H9 (cell line): ENCODE measurements around the gene PPP1R7. TPM values are rescaled to one million over a fixed set of nuclear protein-coding genes. Genes with fewer than 3 reads are reported as not detected.

Source experiments
- DNase-seq: peaks from one replicate; pipeline ENCODE4 v3.0.0-alpha.2; 2017
- H2AFZ ChIP-seq: one replicate; pipeline ENCODE4 v1.6.1; 2013; ENCODE audit warnings: mild to moderate bottlenecking, low read length, control low read depth, moderate library complexity
- H2AK5ac ChIP-seq: 2 replicates; pipeline ENCODE4 v1.6.1; 2013; ENCODE audit warnings: low read length, control low read depth, mixed read lengths; ENCODE audit not compliant: insufficient read length
- H2BK120ac ChIP-seq: one replicate; pipeline ENCODE4 v1.6.1; 2013; ENCODE audit warnings: low read depth, mild to moderate bottlenecking, low read length, control low read depth, inconsistent platforms; ENCODE audit not compliant: poor library complexity, severe bottlenecking
- H2BK12ac ChIP-seq: 2 replicates; pipeline ENCODE4 v1.6.1; 2013; ENCODE audit warnings: low read length, control low read depth, mixed read lengths, low read depth; ENCODE audit not compliant: insufficient read length
- H2BK15ac ChIP-seq: 2 replicates; pipeline ENCODE4 v1.6.1; 2013; ENCODE audit warnings: low read depth, low read length, control low read depth
- H2BK20ac ChIP-seq: one replicate; pipeline ENCODE4 v1.6.1; 2013; ENCODE audit warnings: low read depth, mild to moderate bottlenecking, low read length, control low read depth, inconsistent platforms; ENCODE audit not compliant: poor library complexity, severe bottlenecking
- H2BK5ac ChIP-seq: 2 replicates; pipeline ENCODE4 v1.6.1; 2013; ENCODE audit warnings: low read length, control low read depth, mixed read lengths; ENCODE audit not compliant: insufficient read length
- H3K14ac ChIP-seq: 2 replicates; pipeline ENCODE4 v1.6.1; 2013; ENCODE audit warnings: low read length, control low read depth; ENCODE audit not compliant: insufficient read depth
- H3K18ac ChIP-seq: 2 replicates; pipeline ENCODE4 v1.6.1; 2013; ENCODE audit warnings: low read depth, mild to moderate bottlenecking, mixed read lengths, low read length, control low read depth; ENCODE audit not compliant: insufficient read length
- H3K23ac ChIP-seq: 2 replicates; pipeline ENCODE4 v1.6.1; 2013; ENCODE audit warnings: low read length, control low read depth, mixed read lengths, low read depth; ENCODE audit not compliant: insufficient read length
- H3K23me2 ChIP-seq: 2 replicates; pipeline ENCODE4 v1.6.1; 2013; ENCODE audit warnings: low read depth, mild to moderate bottlenecking, mixed read lengths, low read length, control low read depth; ENCODE audit not compliant: insufficient read length, poor library complexity, severe bottlenecking
- H3K27ac ChIP-seq: 2 replicates; pipeline ENCODE4 v1.5.1; 2013; ENCODE audit warnings: low read length, control low read depth, mixed read lengths, low read depth; ENCODE audit not compliant: insufficient read length
- H3K27me3 ChIP-seq: 2 replicates; pipeline ENCODE4 v1.6.1; 2013; ENCODE audit warnings: low read length, control low read depth, inconsistent platforms; ENCODE audit not compliant: insufficient read depth
- H3K4ac ChIP-seq: 2 replicates; pipeline ENCODE4 v1.6.1; 2013; ENCODE audit warnings: low read depth, mild to moderate bottlenecking, control low read depth, inconsistent platforms, low read length, moderate library complexity
- H3K4me1 ChIP-seq: 2 replicates; pipeline ENCODE4 v1.6.1; 2013; ENCODE audit warnings: low read length, control low read depth, inconsistent platforms; ENCODE audit not compliant: insufficient read depth
- H3K4me2 ChIP-seq: 2 replicates; pipeline ENCODE4 v1.6.1; 2013; ENCODE audit warnings: low read length, control low read depth, mixed read lengths; ENCODE audit not compliant: insufficient read length, insufficient read depth
- H3K56ac ChIP-seq: 2 replicates; pipeline ENCODE4 v1.6.1; 2013; ENCODE audit warnings: low read depth, mild to moderate bottlenecking, mixed read lengths, low read length, control low read depth; ENCODE audit not compliant: insufficient read length
- H3K79me1 ChIP-seq: 2 replicates; pipeline ENCODE4 v1.6.1; 2013; ENCODE audit warnings: low read depth, mild to moderate bottlenecking, moderate library complexity, low read length, control low read depth, inconsistent platforms; ENCODE audit not compliant: insufficient read depth, poor library complexity, severe bottlenecking
- H3K79me2 ChIP-seq: 2 replicates; pipeline ENCODE4 v1.6.1; 2013; ENCODE audit warnings: low read length, control low read depth, inconsistent platforms; ENCODE audit not compliant: insufficient read depth
- H3K9ac ChIP-seq: 2 replicates; pipeline ENCODE4 v1.6.1; 2013; ENCODE audit warnings: low read length, control low read depth, mixed read lengths; ENCODE audit not compliant: insufficient read length; ENCODE audit errors: extremely low read depth
- H3K9me3 ChIP-seq: one replicate; pipeline ENCODE4 v1.6.1; 2013; ENCODE audit warnings: low read depth, low read length, inconsistent platforms; ENCODE audit not compliant: control insufficient read depth
- H3T11ph ChIP-seq: one replicate; pipeline ENCODE4 v1.6.1; 2013; ENCODE audit warnings: mild to moderate bottlenecking, low read length, control low read depth, inconsistent platforms
- H4K20me1 ChIP-seq: one replicate; pipeline ENCODE4 v1.6.1; 2013; ENCODE audit not compliant: control insufficient read depth, insufficient read length, insufficient read depth
- H4K5ac ChIP-seq: 2 replicates; pipeline ENCODE4 v1.6.1; 2013; ENCODE audit warnings: low read depth, mild to moderate bottlenecking, mixed read lengths, low read length, control low read depth; ENCODE audit not compliant: insufficient read length
- H4K8ac ChIP-seq: replicated peaks from 2 replicates; pipeline ENCODE4 v1.6.1; 2013; ENCODE audit warnings: low read length, control low read depth, mixed read lengths, low read depth; ENCODE audit not compliant: insufficient read length
- H4K91ac ChIP-seq: 2 replicates; pipeline ENCODE4 v1.6.1; 2013; ENCODE audit warnings: low read depth, mild to moderate bottlenecking, moderate library complexity, mixed read lengths, low read length, control low read depth; ENCODE audit not compliant: insufficient read length
- H3K27ac Mint-ChIP-seq, 3 experiments: 2 replicates in 2 of 3; 3 replicates in 1 of 3; pipeline ENCODE4 v1.8.0; 2020 to 2021; ENCODE audit warnings: mixed read lengths in 3 of 3, mild to moderate bottlenecking in 1 of 3, moderate library complexity in 1 of 3
- H3K27me3 Mint-ChIP-seq: 2 replicates; pipeline ENCODE4 v1.8.0; 2021; ENCODE audit warnings: low read depth, mild to moderate bottlenecking, moderate library complexity, mixed read lengths
- H3K36me3 Mint-ChIP-seq, 3 experiments: 2 replicates in 2 of 3; 3 replicates in 1 of 3; pipeline ENCODE4 v1.8.0; 2020 to 2021; ENCODE audit warnings: low read depth in 3 of 3, mixed read lengths in 3 of 3; ENCODE audit not compliant: insufficient read depth in 1 of 3
- H3K4me1 Mint-ChIP-seq, 2 experiments: 2 replicates each; pipeline ENCODE4 v1.8.0; 2020; ENCODE audit warnings: mixed read lengths in 2 of 2
- H3K4me3 Mint-ChIP-seq, 2 experiments: 2 replicates in 1 of 2; 3 replicates in 1 of 2; pipeline ENCODE4 v1.8.0; 2020 to 2021; ENCODE audit warnings: mild to moderate bottlenecking in 2 of 2, mixed read lengths in 2 of 2, moderate library complexity in 1 of 2
- H3K9me3 Mint-ChIP-seq, 2 experiments: 2 replicates in 1 of 2; 3 replicates in 1 of 2; pipeline ENCODE4 v1.8.0; 2020; ENCODE audit warnings: mild to moderate bottlenecking in 2 of 2, mixed read lengths in 2 of 2, moderate library complexity in 1 of 2
- WGBS: extraction: QIAGEN DNeasy Blood & Tissue Kit; methylation state at CpG from one replicate; pipeline ENCODE4 v1.1.7; 2013; ENCODE audit warnings: missing lambda C conversion rate, low lambda C conversion rate, mixed read lengths; ENCODE audit not compliant: insufficient read length; ENCODE audit errors: extremely low coverage; 5-methylcytosine and 5-hydroxymethylcytosine counted together
- total RNA-seq: library from RNA; stranded (reverse); gene quantifications from 2 replicates; pipeline ENCODE4 v1.2.1, GENCODE V29; 2021
- TF ChIP-seq, protein P1 (sequence below): fragments of 200-600 bp; sonication (generic); conservative IDR thresholded peaks from 3 replicates; pipeline ENCODE4 v1.8.0; 2021; ENCODE audit warnings: antibody characterized with exemption, mild to moderate bottlenecking

Gene PPP1R7
- total RNA-seq, 1 experiment from 2014 or later, result 60.2 TPM

DNA sequence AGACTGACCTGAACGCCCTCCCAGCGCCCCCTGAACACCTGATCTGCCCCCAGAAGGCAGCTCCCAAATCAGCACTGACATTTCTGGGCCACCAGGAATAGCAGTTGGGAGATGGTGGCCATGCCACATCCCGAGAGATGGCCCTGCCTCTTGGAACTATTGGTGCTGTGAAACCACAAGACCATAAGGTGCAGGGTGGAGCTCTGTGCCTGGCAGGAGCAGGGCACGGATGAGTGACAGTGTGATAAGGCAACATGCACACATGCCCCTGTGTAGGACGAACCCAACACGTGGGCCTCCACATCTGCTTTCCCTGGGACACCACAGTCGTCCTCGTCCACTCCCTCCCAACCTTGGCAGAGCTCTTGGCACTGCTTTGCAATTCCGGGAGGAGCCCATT lies 65.2 kb downstream of the PPP1R7 start:
- no peak overlapping the region for H3K9ac ChIP-seq
- H3K9me3 ChIP-seq, result no peaks in the 10 kb centered on the region
- no CpG with 5 or more reads among the region's 9 CpGs for WGBS
- H3K27me3 ChIP-seq, result no peaks in the 10 kb centered on the region
- H3K79me1 ChIP-seq, result no peaks in the 10 kb centered on the region
- H4K91ac ChIP-seq, result no peak overlapping the region
- no peak overlapping the region for H3T11ph ChIP-seq
- no peak overlapping the region for H3K23ac ChIP-seq
- no peak overlapping the region for H4K8ac ChIP-seq
- peaks cover 0 to 4% (median 0%) of the 10 kb centered on the region in 3 experiments; a peak in 1 of 7 replicates for H3K36me3 Mint-ChIP-seq
- no peaks in the 10 kb centered on the region; the same call in 1 of the 2 replicates for H3K79me2 ChIP-seq
- no peak overlapping the region for H3K14ac ChIP-seq
- TF ChIP-seq, protein P1, sequence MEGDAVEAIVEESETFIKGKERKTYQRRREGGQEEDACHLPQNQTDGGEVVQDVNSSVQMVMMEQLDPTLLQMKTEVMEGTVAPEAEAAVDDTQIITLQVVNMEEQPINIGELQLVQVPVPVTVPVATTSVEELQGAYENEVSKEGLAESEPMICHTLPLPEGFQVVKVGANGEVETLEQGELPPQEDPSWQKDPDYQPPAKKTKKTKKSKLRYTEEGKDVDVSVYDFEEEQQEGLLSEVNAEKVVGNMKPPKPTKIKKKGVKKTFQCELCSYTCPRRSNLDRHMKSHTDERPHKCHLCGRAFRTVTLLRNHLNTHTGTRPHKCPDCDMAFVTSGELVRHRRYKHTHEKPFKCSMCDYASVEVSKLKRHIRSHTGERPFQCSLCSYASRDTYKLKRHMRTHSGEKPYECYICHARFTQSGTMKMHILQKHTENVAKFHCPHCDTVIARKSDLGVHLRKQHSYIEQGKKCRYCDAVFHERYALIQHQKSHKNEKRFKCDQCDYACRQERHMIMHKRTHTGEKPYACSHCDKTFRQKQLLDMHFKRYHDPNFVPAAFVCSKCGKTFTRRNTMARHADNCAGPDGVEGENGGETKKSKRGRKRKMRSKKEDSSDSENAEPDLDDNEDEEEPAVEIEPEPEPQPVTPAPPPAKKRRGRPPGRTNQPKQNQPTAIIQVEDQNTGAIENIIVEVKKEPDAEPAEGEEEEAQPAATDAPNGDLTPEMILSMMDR, result no peak
- H3K4me3 Mint-ChIP-seq, result no peak overlapping the region
- DNase-seq, result no peak
- H3K4me1 ChIP-seq, result peaks cover 4% of the 10 kb centered on the region; the same call in 1 of the 2 replicates
- H2BK20ac ChIP-seq, result no peak overlapping the region
- H4K20me1 ChIP-seq, result peaks cover 2% of the 10 kb centered on the region
- H3K4me2 ChIP-seq, result no peak overlapping the region
- peaks cover 10% of the 10 kb centered on the region for H3K27me3 Mint-ChIP-seq
- no peak overlapping the region for H2BK5ac ChIP-seq
- peaks cover 13% of the 10 kb centered on the region for H3K23me2 ChIP-seq
- no peak overlapping the region for H3K27ac ChIP-seq
- H3K9me3 Mint-ChIP-seq, result peaks cover 0 to 2% of the 10 kb centered on the region in 2 experiments; a peak in 1 of 5 replicates
- no peak overlapping the region for H3K18ac ChIP-seq
- no peak overlapping the region for H2BK15ac ChIP-seq
- no peak overlapping the region for H2AFZ ChIP-seq
- no peak overlapping the region for H2BK12ac ChIP-seq
- H3K56ac ChIP-seq, result no peak overlapping the region
- peaks cover 28 to 38% of the 10 kb centered on the region in 2 experiments for H3K4me1 Mint-ChIP-seq
- no peak overlapping the region; a peak in 1 of 7 replicates for H3K27ac Mint-ChIP-seq
- H2BK120ac ChIP-seq, result no peak overlapping the region
- no peak overlapping the region for H4K5ac ChIP-seq
- no peak overlapping the region for H3K4ac ChIP-seq
- H2AK5ac ChIP-seq, result no peak overlapping the region
